ENCODE results near the gene TNFRSF12A.

DNA sequence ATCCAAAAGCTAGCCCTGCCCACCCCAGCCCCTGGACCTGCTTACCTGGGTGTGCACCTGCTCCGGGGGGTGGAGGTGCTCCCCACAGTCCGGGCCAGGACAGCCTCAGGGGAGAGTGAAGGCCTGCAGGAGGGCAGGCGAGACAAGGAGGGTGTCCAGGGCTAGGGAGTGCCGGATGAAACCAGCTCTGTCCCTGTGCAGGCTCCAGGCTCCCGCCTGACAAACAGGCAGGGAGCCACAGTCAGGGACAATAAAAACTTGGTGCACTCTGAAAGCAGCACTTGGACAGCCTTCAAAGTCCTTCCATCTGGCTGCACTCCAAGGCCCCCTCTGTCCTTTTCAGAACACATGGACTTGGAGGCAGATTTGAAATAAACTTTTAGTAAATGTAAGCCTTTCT is 47.1 kb upstream of the TNFRSF12A start:
- TF ChIP-seq, protein P1, sequence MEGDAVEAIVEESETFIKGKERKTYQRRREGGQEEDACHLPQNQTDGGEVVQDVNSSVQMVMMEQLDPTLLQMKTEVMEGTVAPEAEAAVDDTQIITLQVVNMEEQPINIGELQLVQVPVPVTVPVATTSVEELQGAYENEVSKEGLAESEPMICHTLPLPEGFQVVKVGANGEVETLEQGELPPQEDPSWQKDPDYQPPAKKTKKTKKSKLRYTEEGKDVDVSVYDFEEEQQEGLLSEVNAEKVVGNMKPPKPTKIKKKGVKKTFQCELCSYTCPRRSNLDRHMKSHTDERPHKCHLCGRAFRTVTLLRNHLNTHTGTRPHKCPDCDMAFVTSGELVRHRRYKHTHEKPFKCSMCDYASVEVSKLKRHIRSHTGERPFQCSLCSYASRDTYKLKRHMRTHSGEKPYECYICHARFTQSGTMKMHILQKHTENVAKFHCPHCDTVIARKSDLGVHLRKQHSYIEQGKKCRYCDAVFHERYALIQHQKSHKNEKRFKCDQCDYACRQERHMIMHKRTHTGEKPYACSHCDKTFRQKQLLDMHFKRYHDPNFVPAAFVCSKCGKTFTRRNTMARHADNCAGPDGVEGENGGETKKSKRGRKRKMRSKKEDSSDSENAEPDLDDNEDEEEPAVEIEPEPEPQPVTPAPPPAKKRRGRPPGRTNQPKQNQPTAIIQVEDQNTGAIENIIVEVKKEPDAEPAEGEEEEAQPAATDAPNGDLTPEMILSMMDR (IDR thresholded peaks at IDR 0.05) = no peak
- TF ChIP-seq POLR2A (IDR thresholded peaks at IDR 0.05) = no peak
